NT2/D1 (cell line): Measurements from ENCODE around the gene IL17RB.

ENCODE experiments used
- SUZ12 ChIP-seq: IDR thresholded peaks from 2 replicates; pipeline ENCODE4 v1.6.1; 2011; ENCODE audit not compliant: insufficient read length, insufficient read depth; ENCODE audit errors: extremely low read depth
- YY1 ChIP-seq: IDR thresholded peaks from 2 replicates; pipeline ENCODE4 v1.6.1; 2011; ENCODE audit not compliant: insufficient read length, insufficient read depth

GRCh38 chr3:53844262-53845102 is 1.9 kb upstream of the IL17RB start:
- no peak for TF ChIP-seq YY1
- no peak for TF ChIP-seq SUZ12
